ENCODE measurements around the gene TTC28.
A peak's percentile ranks its signal among the peaks of the same experiment; 100 is the strongest.

The TTC28 gene

DNA sequence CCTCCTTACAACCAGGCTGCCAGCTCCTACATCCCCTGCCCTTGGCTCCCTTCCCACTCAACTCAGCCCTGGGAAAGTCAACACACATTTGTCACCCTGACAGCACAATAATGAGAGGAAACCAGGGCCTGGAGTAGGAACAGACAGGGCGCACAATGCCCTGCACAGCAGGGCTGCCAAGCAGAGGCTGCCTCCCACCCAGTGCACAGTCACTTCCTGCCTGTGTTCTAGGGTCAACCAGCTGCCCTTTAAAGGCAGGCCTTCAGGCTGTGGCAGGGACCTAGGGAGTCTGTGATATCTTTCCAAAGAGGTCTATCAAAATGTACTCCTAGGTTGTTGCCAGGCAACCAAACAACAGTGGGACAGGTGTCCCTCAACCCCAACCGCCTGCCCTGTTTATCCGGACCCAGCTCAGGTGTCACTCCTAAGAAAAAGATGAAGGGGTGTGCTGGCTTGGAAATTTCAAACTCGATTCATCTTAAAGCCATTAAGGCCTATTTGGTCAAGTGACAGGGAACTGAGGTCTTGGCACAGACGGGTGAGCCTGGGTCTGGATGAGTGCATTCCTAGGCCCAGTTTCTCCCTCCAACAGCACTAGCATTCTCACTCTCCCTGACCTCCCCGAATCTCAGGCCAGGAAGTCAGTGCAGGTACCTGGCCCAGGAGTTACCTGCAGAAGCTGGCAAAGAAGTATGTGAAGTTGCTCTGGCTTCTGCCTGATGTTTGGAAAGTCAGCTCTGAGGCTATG lies 650.3 kb downstream of the TTC28 start (continued):
- TF ChIP-seq, protein P1, sequence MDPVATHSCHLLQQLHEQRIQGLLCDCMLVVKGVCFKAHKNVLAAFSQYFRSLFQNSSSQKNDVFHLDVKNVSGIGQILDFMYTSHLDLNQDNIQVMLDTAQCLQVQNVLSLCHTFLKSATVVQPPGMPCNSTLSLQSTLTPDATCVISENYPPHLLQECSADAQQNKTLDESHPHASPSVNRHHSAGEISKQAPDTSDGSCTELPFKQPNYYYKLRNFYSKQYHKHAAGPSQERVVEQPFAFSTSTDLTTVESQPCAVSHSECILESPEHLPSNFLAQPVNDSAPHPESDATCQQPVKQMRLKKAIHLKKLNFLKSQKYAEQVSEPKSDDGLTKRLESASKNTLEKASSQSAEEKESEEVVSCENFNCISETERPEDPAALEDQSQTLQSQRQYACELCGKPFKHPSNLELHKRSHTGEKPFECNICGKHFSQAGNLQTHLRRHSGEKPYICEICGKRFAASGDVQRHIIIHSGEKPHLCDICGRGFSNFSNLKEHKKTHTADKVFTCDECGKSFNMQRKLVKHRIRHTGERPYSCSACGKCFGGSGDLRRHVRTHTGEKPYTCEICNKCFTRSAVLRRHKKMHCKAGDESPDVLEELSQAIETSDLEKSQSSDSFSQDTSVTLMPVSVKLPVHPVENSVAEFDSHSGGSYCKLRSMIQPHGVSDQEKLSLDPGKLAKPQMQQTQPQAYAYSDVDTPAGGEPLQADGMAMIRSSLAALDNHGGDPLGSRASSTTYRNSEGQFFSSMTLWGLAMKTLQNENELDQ (tag by site-specific recombination; IDR thresholded peaks at IDR 0.05; ENCODE audit: low read depth): no peak
- peak; percentile 6; the same call in 1 of the 2 replicates for TF ChIP-seq SP2 (tag by site-specific recombination; IDR thresholded peaks at IDR 0.05)
- no peak for TF ChIP-seq GLI4 (tag by site-specific recombination; IDR thresholded peaks at IDR 0.05)
- TF ChIP-seq ZNF146 (tag by site-specific recombination; IDR thresholded peaks at IDR 0.05): no peak
- TF ChIP-seq, protein P2, sequence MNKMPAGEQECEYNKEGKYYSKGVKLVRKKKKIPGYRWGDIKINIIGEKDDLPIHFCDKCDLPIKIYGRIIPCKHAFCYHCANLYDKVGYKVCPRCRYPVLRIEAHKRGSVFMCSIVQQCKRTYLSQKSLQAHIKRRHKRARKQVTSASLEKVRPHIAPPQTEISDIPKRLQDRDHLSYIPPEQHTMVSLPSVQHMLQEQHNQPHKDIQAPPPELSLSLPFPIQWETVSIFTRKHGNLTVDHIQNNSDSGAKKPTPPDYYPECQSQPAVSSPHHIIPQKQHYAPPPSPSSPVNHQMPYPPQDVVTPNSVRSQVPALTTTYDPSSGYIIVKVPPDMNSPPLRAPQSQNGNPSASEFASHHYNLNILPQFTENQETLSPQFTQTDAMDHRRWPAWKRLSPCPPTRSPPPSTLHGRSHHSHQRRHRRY (tag by site-specific recombination; IDR thresholded peaks at IDR 0.05): no peak
- TF ChIP-seq FEZF1 (tag by site-specific recombination; IDR thresholded peaks at IDR 0.05): peak; percentile 96
- no peak for TF ChIP-seq ZNF132 (tag by site-specific recombination; IDR thresholded peaks at IDR 0.05; ENCODE audit: borderline replicate concordance)
- TF ChIP-seq ZBTB48 (tag by site-specific recombination; IDR thresholded peaks at IDR 0.05): peak; percentile 58; the same call in 1 of the 2 replicates
- TF ChIP-seq OSR2 (tag by site-specific recombination; IDR thresholded peaks at IDR 0.05): peak; percentile 54
- no peak for TF ChIP-seq ZNF394 (tag by site-specific recombination; IDR thresholded peaks at IDR 0.05; ENCODE audit: borderline replicate concordance)

DNA sequence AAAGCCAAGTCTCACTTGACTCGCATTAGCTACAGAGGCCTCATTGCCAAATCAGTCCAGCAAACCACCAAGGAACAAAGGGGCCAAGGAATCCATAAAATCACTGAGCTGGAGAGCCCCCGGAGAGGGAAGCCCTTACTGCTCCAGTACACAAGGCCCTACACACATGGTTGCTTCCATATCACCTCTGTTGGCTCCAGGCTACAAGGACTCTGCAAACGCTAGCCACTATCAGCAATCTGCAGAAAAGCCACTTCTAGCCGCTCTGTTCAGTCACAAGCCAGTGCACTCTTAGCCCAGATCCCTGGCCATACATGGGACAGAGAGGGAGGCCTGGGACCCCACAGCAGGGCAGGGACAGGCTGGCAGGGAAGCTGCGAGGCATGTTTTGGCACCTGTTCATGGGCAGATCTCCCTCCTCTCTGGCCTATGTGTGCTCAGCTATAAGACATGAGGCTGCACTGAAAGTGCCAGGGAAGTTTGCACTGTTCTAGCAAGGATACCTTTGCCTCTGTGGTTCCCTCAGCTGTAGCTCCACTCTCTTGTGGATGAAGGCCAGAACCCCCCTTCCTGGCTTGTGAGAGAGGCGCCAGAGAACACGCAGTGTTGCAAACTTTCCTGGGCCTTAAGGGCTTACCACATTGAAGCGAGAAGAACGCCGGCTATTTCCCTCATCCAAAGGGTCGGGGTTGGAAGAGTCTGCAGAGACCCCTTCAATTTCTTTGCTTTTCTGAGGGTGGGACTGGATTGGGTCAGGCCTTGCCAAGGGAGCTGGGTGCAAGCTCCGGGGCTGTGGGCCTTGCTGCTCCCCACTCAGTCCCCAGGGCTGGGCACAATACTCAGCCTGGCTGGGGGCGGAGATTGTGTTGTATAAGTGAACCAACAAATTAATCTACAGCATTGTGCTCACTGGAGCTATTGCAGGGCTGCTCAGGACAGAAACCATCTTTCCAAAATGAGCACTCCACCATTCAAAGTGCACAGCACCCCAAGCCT lies 651.9 kb downstream of the TTC28 start:
- H3K9me3 ChIP-seq (ENCODE audit: control insufficient read depth, insufficient read depth, low read depth, low read length): no peaks in the 10 kb centered on the region
- no peak overlapping the region for H3K27ac ChIP-seq (ENCODE audit: extremely low read depth, low read depth, low read length)
- no peak overlapping the region for H3K4me3 ChIP-seq (ENCODE audit: low read depth, low read length)
- POLR2A ChIA-PET: no interaction called here
- TF ChIP-seq GFI1B (tag by site-specific recombination; IDR thresholded peaks at IDR 0.05) (no peak), ZNF558 (tag by site-specific recombination; IDR thresholded peaks at IDR 0.05) (no peak), ZNF785 (tag by site-specific recombination; IDR thresholded peaks at IDR 0.05) (no peak), ZNF155 (tag by site-specific recombination; IDR thresholded peaks at IDR 0.05) (no peak), ZNF266 (tag by site-specific recombination; IDR thresholded peaks at IDR 0.05; ENCODE audit: low read depth) (no peak), ZNF548 (tag by site-specific recombination; IDR thresholded peaks at IDR 0.05) (no peak), SCRT2 (tag by site-specific recombination; IDR thresholded peaks at IDR 0.05) (no peak), ZNF629 (tag by site-specific recombination; IDR thresholded peaks at IDR 0.05) (no peak), ZNF335 (tag by site-specific recombination; conservative IDR thresholded peaks at IDR 0.05) (no peak), ZNF660 (tag by site-specific recombination; IDR thresholded peaks at IDR 0.05) (no peak), ZNF132 (tag by site-specific recombination; IDR thresholded peaks at IDR 0.05; ENCODE audit: borderline replicate concordance) (no peak)
- TF ChIP-seq, protein P3, sequence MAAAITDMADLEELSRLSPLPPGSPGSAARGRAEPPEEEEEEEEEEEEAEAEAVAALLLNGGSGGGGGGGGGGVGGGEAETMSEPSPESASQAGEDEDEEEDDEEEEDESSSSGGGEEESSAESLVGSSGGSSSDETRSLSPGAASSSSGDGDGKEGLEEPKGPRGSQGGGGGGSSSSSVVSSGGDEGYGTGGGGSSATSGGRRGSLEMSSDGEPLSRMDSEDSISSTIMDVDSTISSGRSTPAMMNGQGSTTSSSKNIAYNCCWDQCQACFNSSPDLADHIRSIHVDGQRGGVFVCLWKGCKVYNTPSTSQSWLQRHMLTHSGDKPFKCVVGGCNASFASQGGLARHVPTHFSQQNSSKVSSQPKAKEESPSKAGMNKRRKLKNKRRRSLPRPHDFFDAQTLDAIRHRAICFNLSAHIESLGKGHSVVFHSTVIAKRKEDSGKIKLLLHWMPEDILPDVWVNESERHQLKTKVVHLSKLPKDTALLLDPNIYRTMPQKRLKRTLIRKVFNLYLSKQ (tag by site-specific recombination; IDR thresholded peaks at IDR 0.05; ENCODE audit: borderline replicate concordance): no peak
- peaks cover 0 to 21% of the 10 kb centered on the region in 2 experiments; a peak in 1 of 3 replicates for H3K36me3 ChIP-seq (ENCODE audit: control insufficient read depth in 2 of 2, insufficient read depth in 1 of 2, low read length in 2 of 2)
- no peaks in the 10 kb centered on the region; the same call in 1 of the 2 replicates for H3K4me1 ChIP-seq (ENCODE audit: control insufficient read depth, insufficient read depth, low read length)
- CTCF ChIA-PET: interaction anchor here (1.4 kb wide), 2 partner anchors 7 to 24 kb away, joined by 7 to 8 read pairs; no protein-coding TSS in a partner anchor

Measured in HEK293 (cell line).